GM18520 (cell line): ENCODE measurements around the gene GLT6D1.
"Not testable (repeated sequence)": the region's sequence is repeated elsewhere in the genome, so short reads cannot be mapped to it uniquely, and the experiment has no call there.

Experiments used
- ATAC-seq: cut with Tn5 transposase; IDR thresholded peaks from one replicate; pipeline ENCODE4 v1.9.1; 2021; ENCODE audit not compliant: unreplicated experiment

GLT6D1 gene

GRCh38 chr9:135665795-135666189 lies 26.5 kb upstream of the GLT6D1 start:
- no peak for ATAC-seq

- ATAC-seq: no peak
Measured at GRCh38 chr9:135664801-135665794, 25.8 kb upstream of the GLT6D1 start.

GRCh38 chr9:135664266-135664665 lies 24.9 kb upstream of the GLT6D1 start:
- ATAC-seq: no peak

DNA sequence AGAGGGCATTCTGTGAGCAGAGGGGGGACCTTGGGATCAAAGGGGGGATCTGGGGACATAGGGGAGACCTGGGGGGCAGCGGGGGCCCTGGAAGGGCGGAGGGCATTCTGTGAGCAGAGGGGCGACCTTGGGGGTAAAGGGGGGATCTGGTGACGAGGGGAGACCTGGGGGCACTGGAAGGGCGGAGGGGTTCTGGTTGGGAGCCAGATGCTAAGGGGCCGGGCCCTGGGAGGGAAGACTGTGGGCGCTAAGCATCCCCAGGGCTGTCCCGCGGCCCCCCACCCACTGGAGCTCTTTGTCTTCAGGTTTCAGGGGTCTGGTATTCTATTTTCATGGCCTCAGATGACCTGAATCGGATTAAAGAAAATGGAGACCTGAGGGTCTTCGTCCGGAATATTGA lies 24.5 kb upstream of the GLT6D1 start:
- no peak for ATAC-seq

GRCh38 chr9:135663451-135663770 lies 24.1 kb upstream of the GLT6D1 start:
- no peak for ATAC-seq

DNA sequence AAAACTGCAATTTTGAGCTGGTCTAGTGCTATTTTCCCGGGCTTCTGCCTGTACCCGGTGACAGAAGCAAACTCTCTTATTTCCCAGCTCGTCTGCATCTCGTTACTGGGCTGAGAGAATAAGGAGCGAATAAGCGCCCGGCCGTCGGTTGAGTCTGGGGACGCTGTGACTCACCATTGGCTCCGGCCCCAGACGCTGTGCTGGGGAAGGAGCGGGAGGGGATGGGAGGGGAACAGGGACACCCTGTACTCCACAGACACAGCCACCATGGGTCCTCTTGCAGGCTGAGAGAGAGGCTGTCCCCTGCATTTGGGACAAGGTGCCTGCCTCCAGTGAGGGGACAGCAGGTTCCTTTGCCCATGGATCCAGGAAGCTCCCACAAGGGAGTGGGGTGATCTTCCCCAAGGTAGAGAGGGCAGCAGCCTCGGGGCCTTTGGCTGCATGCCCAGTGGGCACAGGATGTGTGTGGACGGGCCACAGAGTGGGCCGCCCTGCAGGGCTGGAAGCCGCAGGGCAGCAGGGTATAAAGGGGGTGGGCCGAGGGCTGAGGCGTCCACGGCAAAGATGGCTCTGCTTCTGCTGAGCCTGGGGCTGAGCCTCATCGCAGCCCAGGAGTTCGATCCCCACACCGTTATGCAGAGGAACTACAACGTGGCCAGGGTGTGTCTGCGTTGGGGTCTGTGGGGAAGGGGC lies 23.6 kb upstream of the GLT6D1 start, which contains the start of gene LCN9:
Gene LCN9, plus strand, starts transcription at position 552 of the 693 bp plus-strand sequence. Its CDS starts 13 bp downstream, at position 565.
- no peak for ATAC-seq

DNA sequence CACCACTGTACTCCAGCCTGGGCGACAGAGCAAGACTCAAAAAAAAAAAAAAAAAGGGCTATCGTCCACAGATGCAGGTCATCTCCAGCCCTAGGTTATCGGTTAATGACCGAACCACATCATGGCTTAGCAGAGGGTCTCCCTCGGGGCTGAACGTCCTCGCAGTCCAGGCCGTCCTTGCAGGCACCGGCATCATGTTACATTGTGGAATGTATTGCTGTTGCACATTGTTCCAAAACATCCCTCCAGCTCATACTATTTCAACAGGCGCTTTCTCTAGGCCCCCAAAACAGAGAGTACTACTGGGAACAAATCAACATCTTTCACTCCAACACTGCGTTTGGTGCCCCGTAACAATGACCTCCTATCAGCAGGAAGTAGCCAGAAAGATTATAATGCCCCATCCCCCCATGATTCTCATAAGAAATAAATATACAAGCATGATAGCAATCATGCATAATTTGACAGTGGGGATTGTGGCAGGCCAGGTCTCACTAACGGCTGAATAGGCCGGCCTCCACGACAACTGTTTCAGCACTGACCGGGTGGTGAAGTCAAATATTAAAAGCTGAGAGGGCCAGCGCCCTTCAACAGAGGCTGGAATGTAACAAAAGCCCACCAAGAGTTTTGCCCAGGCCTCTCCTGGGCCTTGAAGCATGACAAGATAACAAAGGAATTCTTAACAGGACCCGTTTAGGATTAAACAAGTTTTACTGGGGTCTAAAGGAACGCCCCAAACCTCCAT lies 22.6 kb upstream of the GLT6D1 start:
- no peak for ATAC-seq

- no peak for ATAC-seq
Measured at GRCh38 chr9:135660407-135660806, 21.1 kb upstream of the GLT6D1 start.

GRCh38 chr9:135659252-135659651 lies 19.9 kb upstream of the GLT6D1 start:
- no peak for ATAC-seq

DNA sequence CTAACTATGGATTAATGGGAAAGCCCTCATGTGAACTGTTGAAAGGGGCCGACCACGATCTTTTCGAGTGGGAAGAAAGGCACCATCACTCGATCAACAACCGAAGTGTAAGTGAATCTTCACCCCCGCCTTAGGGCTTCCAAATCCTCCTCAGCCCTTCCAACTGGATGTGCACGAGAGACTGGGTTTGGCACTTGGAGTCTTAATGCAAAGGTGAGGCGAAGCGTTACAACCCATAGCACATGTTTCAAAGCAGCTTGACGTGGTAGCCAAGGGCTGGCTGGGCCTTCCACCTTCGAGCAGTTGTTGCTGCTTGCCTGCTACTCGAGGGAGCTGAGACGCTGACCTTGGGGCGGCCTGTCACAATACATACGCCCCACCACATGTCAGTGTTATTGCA lies 18.1 kb upstream of the GLT6D1 start:
- ATAC-seq: no peak

GRCh38 chr9:135655317-135655716 lies 16.0 kb upstream of the GLT6D1 start:
- no peak for ATAC-seq

DNA sequence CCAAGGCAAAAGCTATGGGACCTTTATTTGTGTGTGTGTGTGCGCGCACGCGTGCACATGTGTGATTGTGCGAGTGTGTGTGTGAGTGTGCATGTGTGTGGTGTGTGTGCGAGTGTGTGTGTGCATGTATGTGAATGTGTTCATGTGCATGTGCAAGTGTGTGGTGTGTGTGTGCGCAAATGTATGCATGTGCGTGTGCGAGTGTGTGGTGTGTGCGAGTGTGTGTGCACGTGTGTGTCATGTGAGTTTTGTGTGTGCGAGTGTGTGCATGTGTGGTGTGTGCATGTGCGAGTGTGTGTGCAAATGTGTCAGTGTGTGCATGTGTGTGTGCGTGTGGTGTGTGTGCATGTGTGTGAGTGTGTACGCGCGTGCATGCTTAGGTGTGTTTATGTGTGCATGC lies 11.1 kb upstream of the GLT6D1 start:
- ATAC-seq: no peak

DNA sequence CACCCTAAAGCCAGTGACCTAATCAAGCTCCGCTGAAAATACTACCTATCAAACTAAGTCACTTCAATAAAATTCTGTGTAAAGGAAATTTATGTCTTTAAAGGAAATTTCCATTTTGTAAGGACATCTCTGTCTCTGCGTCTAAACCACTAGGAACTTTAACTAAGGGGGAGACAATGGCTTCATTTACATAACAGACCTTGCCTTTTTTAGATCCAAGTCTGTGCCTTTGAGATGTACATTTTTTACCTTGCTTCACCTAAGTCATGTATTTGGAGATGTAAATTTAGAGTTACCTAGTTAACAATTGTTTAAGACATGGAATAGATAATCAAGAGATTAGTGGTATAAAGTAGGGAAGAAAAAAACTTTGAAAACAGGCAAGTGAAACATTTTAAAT lies 10.2 kb upstream of the GLT6D1 start:
- ATAC-seq: no peak

DNA sequence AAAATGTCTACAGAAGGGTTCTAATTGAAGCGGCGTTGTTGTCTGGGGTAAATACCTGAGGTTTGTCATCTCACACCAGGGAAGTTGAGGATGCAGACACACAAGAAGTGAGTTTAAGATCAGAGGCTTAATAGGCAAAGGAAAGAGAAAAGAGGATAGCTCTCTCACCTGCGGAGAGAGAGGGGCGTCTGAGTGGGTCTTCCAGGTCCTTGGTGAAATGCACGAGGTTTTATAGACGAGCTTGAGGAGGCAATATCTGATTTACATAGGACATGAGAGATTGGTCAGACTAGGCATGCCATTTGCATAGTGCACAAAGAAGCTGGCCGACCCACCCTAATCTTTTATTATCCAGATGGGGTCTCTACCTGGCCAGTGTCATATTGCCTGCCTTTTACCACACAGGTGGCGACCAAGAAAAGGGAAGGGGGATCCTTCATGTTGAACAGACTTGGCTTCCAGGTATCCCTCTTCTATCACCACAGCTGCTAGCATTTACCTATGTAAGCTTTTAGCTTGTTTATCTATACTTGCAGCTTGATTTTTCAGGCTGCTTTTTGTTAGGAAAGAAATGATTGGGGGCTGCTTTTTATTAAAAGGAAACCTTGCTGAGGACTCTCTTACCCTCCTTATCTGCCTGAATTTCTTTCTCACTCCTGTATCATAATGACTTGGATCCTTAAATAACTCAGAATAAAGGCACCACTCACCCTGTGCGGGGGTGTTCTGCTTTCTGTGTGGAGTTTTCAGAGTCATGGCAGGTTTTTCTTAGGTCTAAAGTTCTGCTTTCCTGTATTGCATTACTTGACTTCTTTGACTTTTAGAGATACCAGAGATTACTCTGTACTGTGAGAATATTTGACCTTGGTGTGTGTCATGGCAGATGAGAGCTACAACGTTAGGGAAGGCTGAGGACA lies 9.4 kb upstream of the GLT6D1 start:
- ATAC-seq: no peak

GRCh38 chr9:135647884-135648283 lies 8.5 kb upstream of the GLT6D1 start:
- ATAC-seq: no peak

- ATAC-seq: no peak
Measured at GRCh38 chr9:135644631-135645218, 5.4 kb upstream of the GLT6D1 start.

- ATAC-seq: no peak
Measured at GRCh38 chr9:135641745-135642144, 2.4 kb upstream of the GLT6D1 start.

DNA sequence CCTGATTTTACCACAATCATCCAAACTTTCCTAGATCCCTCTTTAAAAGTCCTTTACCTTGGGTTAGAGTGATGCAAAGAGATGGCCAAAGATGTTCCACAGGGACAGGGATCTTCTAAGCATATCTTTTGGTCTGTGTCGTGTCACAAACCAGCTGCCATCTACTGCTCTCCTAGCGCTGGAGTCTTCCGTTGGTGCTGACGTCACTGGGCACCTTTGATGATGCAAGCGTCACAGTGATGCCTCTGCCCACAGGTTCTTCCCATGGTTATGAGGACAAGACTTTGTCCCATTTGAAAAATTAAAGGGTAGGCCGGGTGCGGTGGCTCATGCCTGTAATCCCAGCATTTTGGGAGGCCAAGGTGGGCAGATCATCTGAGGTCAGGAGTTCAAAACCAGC lies 1.7 kb upstream of the GLT6D1 start:
- ATAC-seq: no peak

DNA sequence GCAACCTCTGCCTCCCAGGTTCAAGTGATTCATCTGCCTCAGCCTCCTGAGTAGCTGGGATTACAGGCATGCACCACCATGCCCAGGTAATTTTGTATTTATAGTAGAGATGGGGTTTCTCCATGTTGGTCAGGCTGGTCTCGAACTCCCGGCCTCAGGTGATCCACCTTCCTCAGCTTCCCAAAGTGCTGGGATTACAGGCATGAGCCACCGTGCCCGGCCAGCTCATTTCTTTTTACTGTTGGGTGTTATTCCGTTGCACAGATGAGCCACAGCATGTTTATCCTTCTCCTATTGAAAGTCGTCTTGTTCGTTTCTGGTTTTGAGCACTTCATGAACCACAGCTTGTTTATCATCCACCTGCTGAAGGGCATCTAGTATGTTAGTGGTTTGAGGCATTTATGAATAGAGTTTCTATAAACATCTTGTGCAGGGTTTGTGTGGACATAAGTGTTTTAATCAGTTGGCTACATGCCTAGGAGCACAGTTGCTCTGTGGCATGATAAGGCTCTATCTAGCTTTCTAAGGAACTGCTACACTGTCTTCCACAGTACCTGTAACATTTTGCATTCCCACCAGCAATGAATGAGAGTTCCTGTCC lies 2.3 kb downstream of the GLT6D1 start:
- ATAC-seq: not testable (repeated sequence)

DNA sequence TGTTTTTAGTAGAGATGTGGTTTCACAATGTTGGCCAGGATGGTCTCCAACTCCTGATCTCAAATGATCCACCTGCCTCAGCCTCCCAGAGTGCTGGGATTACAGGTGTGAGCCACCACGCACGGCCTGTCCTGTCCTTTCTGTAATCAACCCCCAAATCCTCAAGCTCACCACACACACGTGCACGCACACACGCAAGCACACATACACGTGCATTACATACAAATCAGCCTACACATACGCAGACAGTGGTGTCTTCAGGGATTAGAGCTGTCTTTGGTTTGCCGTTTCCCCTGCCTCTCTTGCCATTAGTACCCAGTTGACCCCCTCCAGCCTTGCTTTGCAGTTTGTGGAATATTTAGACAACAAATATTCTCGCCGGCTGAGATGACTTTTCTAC lies 6.5 kb downstream of the GLT6D1 start:
- no peak for ATAC-seq
